CD1c-positive myeloid dendritic cell (primary cell): ENCODE measurements around the gene TTLL11.
A peak's percentile ranks its signal among the peaks of the same experiment; 100 is the strongest.

ENCODE experiments used
- DNase-seq: peaks from one replicate; pipeline ENCODE4 v3.0.0-alpha.2; 2016; ENCODE audit errors: extremely low spot score

The TTLL11 gene

GRCh38 chr9:122084026-122084675 lies 9.0 kb downstream of the TTLL11 start:
- no peak for DNase-seq

- DNase-seq: no peak
Measured at GRCh38 chr9:122080986-122081385, 12.1 kb downstream of the TTLL11 start.

GRCh38 chr9:122078557-122078956 lies 14.6 kb downstream of the TTLL11 start:
- no peak for DNase-seq

GRCh38 chr9:122076773-122077172 lies 16.3 kb downstream of the TTLL11 start:
- no peak for DNase-seq

- DNase-seq: no peak
Measured at GRCh38 chr9:122076117-122076516, 17.0 kb downstream of the TTLL11 start.

GRCh38 chr9:122075135-122076030 lies 17.7 kb downstream of the TTLL11 start:
- DNase-seq: no peak

- DNase-seq: no peak
Measured at GRCh38 chr9:122071715-122072114, 21.4 kb downstream of the TTLL11 start.

- no peak for DNase-seq
Measured at GRCh38 chr9:122070728-122071515, 22.2 kb downstream of the TTLL11 start.

GRCh38 chr9:122066680-122067079 lies 26.4 kb downstream of the TTLL11 start:
- DNase-seq: peak; percentile 22

GRCh38 chr9:122065923-122066629 lies 27.0 kb downstream of the TTLL11 start:
- DNase-seq: no peak

- DNase-seq: peak; percentile 6
Measured at GRCh38 chr9:122060481-122060880, 32.6 kb downstream of the TTLL11 start.

- DNase-seq: no peak
Measured at GRCh38 chr9:122059955-122060324, 33.2 kb downstream of the TTLL11 start.

GRCh38 chr9:122059214-122059954 lies 33.7 kb downstream of the TTLL11 start:
- DNase-seq: no peak

GRCh38 chr9:122058709-122059108 lies 34.4 kb downstream of the TTLL11 start:
- no peak for DNase-seq

GRCh38 chr9:122058051-122058450 lies 35.1 kb downstream of the TTLL11 start:
- no peak for DNase-seq

- DNase-seq: no peak
Measured at GRCh38 chr9:122057211-122057610, 35.9 kb downstream of the TTLL11 start.

- no peak for DNase-seq
Measured at GRCh38 chr9:122056484-122056883, 36.6 kb downstream of the TTLL11 start.

GRCh38 chr9:122055701-122056100 lies 37.4 kb downstream of the TTLL11 start:
- peak; percentile 39 for DNase-seq

GRCh38 chr9:122053567-122054350 lies 39.3 kb downstream of the TTLL11 start:
- DNase-seq: no peak

- no peak for DNase-seq
Measured at GRCh38 chr9:122053064-122053463, 40.0 kb downstream of the TTLL11 start.
